GM12878 (cell line): Measurements from ENCODE around the gene TACC3. TPM values are rescaled to one million over a fixed set of nuclear protein-coding genes. Genes with fewer than 3 reads are reported as not detected.

Source experiments
- ATAC-seq: fragments of 200-7000 bp; cut with Tn5 transposase; 3 replicates; pipeline ENCODE4 v1.9.1; 2020; ENCODE audit warnings: mild to moderate bottlenecking, moderate library complexity
- BruUV-seq: library from RNA; stranded (reverse); fragments of 400-500 nt; replicated peaks from 2 replicates; lab custom pipeline; 2021; lab: Mats Ljungman, UMichigan
- CTCF ChIA-PET: fragments of 300-600 bp; sonication (Branson Sonifier 250); formaldehyde crosslinking; extraction: SDS; loops from one replicate; lab custom pipeline; 2021; ENCODE audit warnings: inconsistent platforms; lab: Yijun Ruan, JAX
- POLR2A ChIA-PET: fragments of 350-600 bp; formaldehyde crosslinking; extraction: SDS; loops from one replicate; lab custom pipeline; 2021; ENCODE audit warnings: inconsistent platforms; lab: Charles Lee
- RAD21 ChIA-PET: fragments of 300-600 bp; sonication (Branson Sonifier 250); formaldehyde crosslinking; loops from one replicate; lab custom pipeline; 2023; ENCODE audit warnings: antibody characterized with exemption; ENCODE audit not compliant: unreplicated experiment; lab: Charles Lee
- SMC1A ChIA-PET: fragments of 300-600 bp; sonication (Branson Sonifier 250); formaldehyde crosslinking; loops from one replicate; lab custom pipeline; 2023; ENCODE audit not compliant: unreplicated experiment, uncharacterized antibody; lab: Charles Lee
- DNase-seq: peaks from one replicate; pipeline ENCODE4 v3.0.0-alpha.2; 2011; ENCODE audit warnings: low read depth, low spot score
- FAIRE-seq: peaks from 3 replicates; lab custom pipeline; 2011; peaks lifted over from hg19 to GRCh38; lab: Jason Lieb, UNC
- H2AFZ ChIP-seq: 2 replicates; pipeline ENCODE4 v1.6.0; 2011; ENCODE audit warnings: low read depth, low read length, control low read depth; ENCODE audit not compliant: control insufficient read depth
- H3K27ac ChIP-seq: 2 replicates; pipeline ENCODE4 v1.5.1; 2011; ENCODE audit warnings: control low read depth; ENCODE audit not compliant: control insufficient read depth, insufficient read depth
- H3K27me3 ChIP-seq, 2 experiments: replicated peaks in 1 of 2; 2 replicates each; pipeline versions ENCODE4 v1.6.0 to v1.6.1; 2011; ENCODE audit warnings: low read length in 1 of 2; ENCODE audit not compliant: control insufficient read depth in 2 of 2, insufficient read depth in 2 of 2
- H3K36me3 ChIP-seq, 2 experiments: 2 replicates each; pipeline ENCODE4 v1.5.1; 2011; ENCODE audit warnings: low read length in 1 of 2; ENCODE audit not compliant: control insufficient read depth in 2 of 2, insufficient read depth in 2 of 2
- H3K4me1 ChIP-seq: 2 replicates; pipeline ENCODE4 v1.6.1; 2011; ENCODE audit warnings: mild to moderate bottlenecking, low read length, moderate library complexity, mixed read lengths; ENCODE audit not compliant: control insufficient read depth, insufficient read depth
- H3K4me2 ChIP-seq: 2 replicates; pipeline ENCODE4 v1.6.0; 2011; ENCODE audit warnings: control low read depth; ENCODE audit not compliant: control insufficient read depth, insufficient read depth
- H3K4me3 ChIP-seq: fragments of 200-600 bp; sonication (generic); 2 replicates; pipeline ENCODE4 v1.5.1; 2016
- H3K79me2 ChIP-seq: 2 replicates; pipeline ENCODE4 v1.6.0; 2011; ENCODE audit warnings: low read length; ENCODE audit not compliant: control insufficient read depth, insufficient read depth
- H3K9ac ChIP-seq: 2 replicates; pipeline ENCODE4 v1.8.0; 2011; ENCODE audit warnings: low read length, control low read depth, mixed read lengths; ENCODE audit not compliant: control insufficient read depth, insufficient read depth
- H3K9me3 ChIP-seq: replicated peaks from 3 replicates; pipeline ENCODE4 v1.5.1; 2011; ENCODE audit warnings: mild to moderate bottlenecking, low read length; ENCODE audit not compliant: control insufficient read depth, insufficient read depth
- H4K20me1 ChIP-seq: 2 replicates; pipeline ENCODE4 v1.6.0; 2011; ENCODE audit not compliant: control insufficient read depth, insufficient read depth
- BCL3 ChIP-seq: IDR thresholded peaks from 2 replicates; pipeline ENCODE4 v1.6.1; 2011; ENCODE audit warnings: borderline replicate concordance, low read depth, mild to moderate bottlenecking, moderate library complexity, low read length; ENCODE audit not compliant: insufficient read depth, poor library complexity, severe bottlenecking
- EP300 ChIP-seq, 2 experiments: fragments of 150-350 bp in 1 of 2; IDR thresholded peaks; 2 replicates each; pipeline ENCODE4 v1.6.1; 2011 to 2012; ENCODE audit warnings: low read depth in 2 of 2, low read length in 2 of 2, borderline replicate concordance in 1 of 2, improper control_type of control experiment in 1 of 2, inconsistent platforms in 1 of 2; ENCODE audit not compliant: control insufficient read depth in 1 of 2
- FOS ChIP-seq: IDR thresholded peaks from 3 replicates; pipeline ENCODE4 v1.6.1; 2011; ENCODE audit warnings: borderline replicate concordance; ENCODE audit not compliant: insufficient read length; ENCODE audit errors: extremely low read depth
- FOXK2 ChIP-seq: fragments of 450-650 bp; IDR thresholded peaks from 2 replicates; pipeline ENCODE4 v1.6.1; 2017; ENCODE audit warnings: mild to moderate bottlenecking, moderate library complexity
- NFIC ChIP-seq: IDR thresholded peaks from 2 replicates; pipeline ENCODE4 v1.6.1; 2012; ENCODE audit warnings: low read depth, mild to moderate bottlenecking, inconsistent platforms, low read length, moderate library complexity
- NKRF ChIP-seq: fragments of 450-650 bp; conservative IDR thresholded peaks from 2 replicates; pipeline ENCODE4 v1.6.1; 2017; ENCODE audit warnings: mild to moderate bottlenecking, moderate library complexity
- SP1 ChIP-seq: IDR thresholded peaks from one replicate; pipeline ENCODE4 v1.6.1; 2011; ENCODE audit warnings: low read depth, low read length
- WGBS: methylation state at CpG from one replicate; pipeline ENCODE4 v1.1.6; 2016; ENCODE audit warnings: low lambda C conversion rate; ENCODE audit not compliant: insufficient replicate concordance, insufficient coverage; ENCODE audit errors: missing lambda C conversion rate; 5-methylcytosine and 5-hydroxymethylcytosine counted together
- in situ Hi-C: fragments of 300-500 bp; cut with MboI; formaldehyde crosslinking; loops from 9 replicates; pipeline ENCODE4 v1.14.3; 2018; ENCODE audit warnings: mixed read lengths
- intact Hi-C: fragments of 100-400 bp; cut with micrococcal nuclease; formaldehyde crosslinking; loops from one replicate; pipeline ENCODE4 v1.14.2; 2022; ENCODE audit not compliant: unreplicated experiment
- polyA plus RNA-seq, 11 experiments: library from polyadenylated mRNA; depleted of rRNA in 4 of 11; unstranded in 6 of 11; stranded (reverse) in 5 of 11; fragments of >200 nt; fragmentation: Nextera tagmentation in 4 of 11; fragmentation: Illumina TruSeq in 1 of 11; extraction: Ambion mirVana in 4 of 11; extraction: Trizol in 1 of 11; gene quantifications; 1 replicate in 1 of 11; 2 replicates in 10 of 11; pipeline versions ENCODE4 v1.2.1 to v1.2.3, GENCODE V29; 2011 to 2016; ENCODE audit warnings: inconsistent platforms in 2 of 11, missing spikeins in 2 of 11, low read depth in 1 of 11
- total RNA-seq, 4 experiments: library from RNA; depleted of rRNA in 3 of 4; stranded (reverse); fragments of >200 nt in 3 of 4; fragmentation: Illumina TruSeq in 1 of 4; extraction: Trizol in 1 of 4; gene quantifications; 2 replicates each; pipeline versions ENCODE4 v1.2.1 to v1.2.3, GENCODE V29; 2013 to 2021

Gene TACC3
- total and polyA plus RNA-seq, 10 of the 15 experiments (the other 5 are each of a cell fraction or from before 2014, with no cell fraction given): 2.8 to 121 (median 73.3) TPM

- H3K4me2 ChIP-seq: no peak overlapping the region
- no peak for FAIRE-seq
Observed at GRCh38 chr4:1752284-1753041, 31.1 kb downstream of the TACC3 start.

More at GRCh38 chr4:1752284-1753041, 31.1 kb downstream of the TACC3 start:
- H2AFZ ChIP-seq: peak overlapping the region; percentile 1
- ChIA-PET SMC1A (no interaction called here), RAD21 (interaction anchor here (1.8 kb wide), 1 partner anchor 147 kb away, joined by 7 read pairs; no protein-coding TSS in a partner anchor), POLR2A (interaction anchor here (0.8 kb wide), 1 partner anchor 148 kb away, joined by 4 read pairs; no protein-coding TSS in a partner anchor), CTCF (interaction anchor here (1.8 to 2.5 kb wide), 2 partner anchors 58 to 147 kb away, joined by 8 to 11 read pairs; no protein-coding TSS in a partner anchor)
- no TSS peak for BruUV-seq
- 10% methylated on average over 35 of the region's 35 CpGs for WGBS
- ATAC-seq: no peak
- DNase-seq: no peak
- no peaks in the 10 kb centered on the region for H3K36me3 ChIP-seq
- intact Hi-C loops (no loop called here), in situ Hi-C loops (no loop called here)
- no peaks in the 10 kb centered on the region for H3K79me2 ChIP-seq
- H3K27ac ChIP-seq: no peak overlapping the region
- H3K27me3 ChIP-seq: no peaks in the 10 kb centered on the region
- no peak overlapping the region for H3K9ac ChIP-seq
- H3K4me1 ChIP-seq: no peaks in the 10 kb centered on the region
- no peak overlapping the region for H3K4me3 ChIP-seq
- H4K20me1 ChIP-seq: no peaks in the 10 kb centered on the region
- H3K9me3 ChIP-seq: no peaks in the 10 kb centered on the region
- TF ChIP-seq NKRF (no peak), FOS (no peak), NFIC (no peak), EP300 (IDR thresholded peaks at IDR 0.05; ENCODE audit: borderline replicate concordance in 1 of 2, control insufficient read depth in 1 of 2, low read depth in 2 of 2, low read length in 2 of 2) (no peak), SP1 (no peak), BCL3 (no peak), FOXK2 (no peak)
